Activated CD8-positive, alpha-beta memory T cell treated with anti-CD3 and anti-CD28 coated beads, Interleukin-2, amount 10 ng/mL, durations not matched to agents 7 days and 5 days (primary cell): Measurements from ENCODE around the gene HEXIM2. TPM values are rescaled to one million over a fixed set of nuclear protein-coding genes. Genes with fewer than 3 reads are reported as not detected.

Experiments
- ATAC-seq: fragments of 150-1000 bp; cut with Tn5 transposase; one replicate; pipeline ENCODE4 v1.10.0; 2021; ENCODE audit warnings: moderate library complexity
- CTCF ChIA-PET: fragments of 350-600 bp; sonication (Branson Sonifier 250); formaldehyde crosslinking; loops from one replicate; lab custom pipeline; 2021; ENCODE audit warnings: antibody characterized with exemption; lab: Charles Lee
- DNase-seq: peaks from one replicate; pipeline ENCODE4 v3.0.0-alpha.2; 2020
- H3K27ac Mint-ChIP-seq: one replicate; pipeline ENCODE4 v1.8.0; 2021; ENCODE audit warnings: mild to moderate bottlenecking, mixed read lengths
- H3K27me3 Mint-ChIP-seq: one replicate; pipeline ENCODE4 v1.8.0; 2021; ENCODE audit warnings: mixed read lengths
- H3K36me3 Mint-ChIP-seq: one replicate; pipeline ENCODE4 v1.8.0; 2021; ENCODE audit warnings: mild to moderate bottlenecking, mixed read lengths
- H3K4me1 Mint-ChIP-seq: one replicate; pipeline ENCODE4 v1.8.0; 2021; ENCODE audit warnings: mixed read lengths
- H3K4me3 Mint-ChIP-seq: one replicate; pipeline ENCODE4 v1.8.0; 2021; ENCODE audit warnings: mild to moderate bottlenecking, moderate library complexity, mixed read lengths
- H3K9me3 Mint-ChIP-seq: one replicate; pipeline ENCODE4 v1.8.0; 2022; ENCODE audit warnings: low read depth, mixed read lengths
- total RNA-seq, 2 experiments: library from RNA; stranded (reverse); gene quantifications; one replicate each; pipeline ENCODE4 v1.2.3, GENCODE V29; 2021

Gene HEXIM2
- total RNA-seq, 2 experiments from 2014 or later: 6.9 to 7.5 TPM

DNA sequence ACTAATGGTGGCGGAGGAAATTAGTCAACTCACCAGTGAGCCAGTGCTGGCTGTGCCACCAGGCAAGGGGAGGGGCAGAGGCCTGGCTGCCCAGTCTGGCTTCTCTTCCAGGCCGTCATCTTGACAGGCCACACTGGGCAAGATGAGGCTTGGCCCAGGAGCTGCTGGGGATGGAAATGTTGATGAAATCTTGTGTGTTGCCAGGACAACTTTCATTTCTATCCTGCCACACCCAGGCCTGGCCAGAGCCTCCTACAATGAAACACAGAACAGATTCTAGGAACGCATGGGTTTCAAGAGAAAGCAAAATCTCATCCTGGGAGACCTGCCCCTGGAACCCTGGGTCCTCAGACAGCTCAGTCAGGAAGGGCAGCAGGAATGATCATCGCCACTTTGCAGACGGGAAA is 9.3 kb downstream of the HEXIM2 start:
- ATAC-seq: no peak
- H3K9me3 Mint-ChIP-seq: no peaks in the 10 kb centered on the region

DNA sequence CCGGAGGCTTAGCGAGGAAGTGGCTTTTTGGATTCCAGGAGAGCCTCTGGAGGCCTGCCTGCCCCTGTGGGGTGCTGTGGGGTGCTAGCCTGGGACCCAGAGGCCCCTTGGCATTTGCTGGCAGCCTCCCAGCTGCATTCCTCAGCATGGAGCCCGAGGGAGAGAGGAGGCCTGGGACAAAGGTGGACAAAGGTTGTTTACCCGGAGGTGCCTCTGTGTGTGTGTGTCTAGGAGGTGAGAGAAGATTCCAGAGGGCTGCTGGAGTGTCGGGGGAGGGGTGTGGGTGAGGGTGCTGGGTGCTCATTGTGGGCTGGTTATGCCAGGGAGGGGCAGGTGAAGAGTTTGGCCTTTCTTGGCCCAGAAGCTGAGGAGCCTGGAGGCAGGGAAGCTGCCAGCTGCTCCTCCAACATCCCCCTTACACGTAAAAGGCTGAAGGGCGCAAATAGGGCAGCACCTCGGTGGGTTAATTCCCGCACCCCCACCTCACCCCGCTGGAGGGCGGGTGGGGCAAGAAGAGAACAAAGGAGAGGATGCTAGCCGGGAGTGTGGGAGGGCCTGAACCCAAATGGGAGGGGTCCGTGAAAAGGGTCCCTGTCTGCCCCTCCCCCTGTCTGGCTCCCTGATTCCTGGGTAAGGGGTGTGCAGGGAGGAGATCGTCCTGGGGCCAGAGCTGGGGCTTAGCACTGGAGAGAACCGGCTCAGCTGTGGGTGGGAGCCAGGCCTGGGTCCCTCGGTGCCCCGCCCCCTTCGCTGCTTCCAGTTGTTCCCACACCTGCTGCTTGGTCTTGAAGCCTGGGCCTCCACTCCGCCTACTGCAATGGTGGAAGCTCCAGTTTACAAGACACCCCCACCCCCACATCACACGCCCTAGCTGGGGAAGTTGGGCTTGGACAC is 9.9 kb downstream of the HEXIM2 start:
- ATAC-seq: no peak
- H3K4me3 Mint-ChIP-seq: no peak overlapping the region
- no peaks in the 10 kb centered on the region for H3K9me3 Mint-ChIP-seq
- CTCF ChIA-PET: interaction anchor here (0.5 to 5.4 kb wide), 10 partner anchors 11 to 64 kb away, joined by 3 to 56 read pairs (median 4); partner anchors contain the start of genes ACBD4, HEXIM1, HEXIM2 and PLCD3
- DNase-seq: no peak
- no peaks in the 10 kb centered on the region for H3K27me3 Mint-ChIP-seq
- H3K4me1 Mint-ChIP-seq: peaks cover 21% of the 10 kb centered on the region
- H3K27ac Mint-ChIP-seq: no peak overlapping the region
- peaks cover 2% of the 10 kb centered on the region for H3K36me3 Mint-ChIP-seq

More for the DNA sequence above, 9.3 kb downstream of the HEXIM2 start:
- Mint-ChIP-seq H3K36me3 (peaks cover 3% of the 10 kb centered on the region), H3K27me3 (no peaks in the 10 kb centered on the region), H3K4me1 (peaks cover 21% of the 10 kb centered on the region), H3K27ac (no peak overlapping the region), H3K4me3 (no peak overlapping the region)
- CTCF ChIA-PET: interaction anchor here (0.8 to 5.4 kb wide), 6 partner anchors 10 to 47 kb away, joined by 3 to 56 read pairs (median 15); partner anchors contain the start of genes ACBD4, HEXIM1 and HEXIM2
- no peak for DNase-seq

DNA sequence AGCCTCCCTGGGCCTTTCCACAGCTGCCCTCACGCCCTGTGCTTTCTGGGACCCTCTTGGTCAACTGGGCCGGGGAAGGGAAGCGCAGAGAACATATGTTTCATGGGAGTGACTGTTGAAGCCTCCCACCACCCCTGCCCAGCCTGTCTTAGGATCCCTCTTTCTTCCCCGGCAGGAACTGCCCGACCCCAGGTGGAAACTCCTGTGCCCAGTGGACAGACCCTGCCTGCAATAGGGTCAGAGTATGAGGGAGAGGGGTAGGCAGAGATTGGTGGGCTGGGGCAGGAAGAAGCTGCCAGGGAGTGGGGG is 10.5 kb downstream of the HEXIM2 start:
- DNase-seq (no peak), ATAC-seq (no peak)
- no peak overlapping the region for H3K4me3 Mint-ChIP-seq
- peaks cover 21% of the 10 kb centered on the region for H3K4me1 Mint-ChIP-seq
- no peak overlapping the region for H3K27ac Mint-ChIP-seq
- H3K36me3 Mint-ChIP-seq: peaks cover 2% of the 10 kb centered on the region
- CTCF ChIA-PET: interaction anchor here (0.5 to 5.4 kb wide), 10 partner anchors 11 to 64 kb away, joined by 3 to 56 read pairs (median 7); partner anchors contain the start of genes ACBD4, HEXIM1, HEXIM2 and PLCD3
- no peaks in the 10 kb centered on the region for H3K27me3 Mint-ChIP-seq
- no peaks in the 10 kb centered on the region for H3K9me3 Mint-ChIP-seq

DNA sequence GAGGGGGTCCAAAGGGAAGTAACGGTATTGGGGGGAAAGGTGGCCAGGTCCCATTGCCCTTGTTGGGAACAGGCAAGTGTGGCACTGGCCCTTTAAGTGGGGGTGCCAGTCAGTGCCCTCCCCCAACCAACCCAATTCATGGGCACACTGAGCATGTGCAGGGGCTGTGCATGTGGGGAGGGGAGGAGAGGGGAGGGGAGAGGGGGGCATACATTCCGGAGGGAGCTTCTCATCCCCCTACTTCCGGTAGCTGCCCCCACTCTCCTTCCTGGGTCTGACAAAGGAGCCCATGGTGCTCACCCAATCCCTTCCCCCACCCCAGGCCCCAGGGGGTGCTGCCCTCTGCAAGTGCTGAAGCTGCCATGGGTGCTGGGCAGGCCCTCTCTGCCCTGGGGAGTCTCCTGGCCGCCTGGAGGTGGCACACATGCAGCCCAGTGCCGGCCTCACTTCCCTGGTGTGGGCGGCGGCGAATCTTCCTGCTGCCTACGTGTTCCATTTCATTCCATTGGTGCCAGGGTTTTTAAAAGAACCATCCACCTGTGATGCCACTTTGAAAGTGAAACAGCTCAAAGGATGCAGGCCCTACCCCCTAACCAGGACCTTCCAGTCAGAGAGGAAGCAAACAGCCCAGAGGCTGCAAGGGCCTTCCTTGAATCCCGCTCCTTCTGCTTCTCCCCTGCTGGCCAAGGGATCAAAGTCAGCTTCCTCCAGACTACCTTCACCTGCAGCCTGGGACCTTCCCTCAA is 11.0 kb downstream of the HEXIM2 start:
- ATAC-seq (peak; percentile 68), DNase-seq (peak; percentile 62)
- Mint-ChIP-seq H3K27ac (peak overlapping the region; percentile 89), H3K9me3 (no peaks in the 10 kb centered on the region), H3K4me3 (peak overlapping the region; percentile 48), H3K36me3 (peaks cover 2% of the 10 kb centered on the region), H3K4me1 (peaks cover 21% of the 10 kb centered on the region), H3K27me3 (no peaks in the 10 kb centered on the region)
- CTCF ChIA-PET: interaction anchor here (0.5 to 5.4 kb wide), 11 partner anchors 8 to 380 kb away, joined by 3 to 56 read pairs (median 4); partner anchors contain the start of genes ACBD4, HEXIM1, HEXIM2 and PLCD3

DNA sequence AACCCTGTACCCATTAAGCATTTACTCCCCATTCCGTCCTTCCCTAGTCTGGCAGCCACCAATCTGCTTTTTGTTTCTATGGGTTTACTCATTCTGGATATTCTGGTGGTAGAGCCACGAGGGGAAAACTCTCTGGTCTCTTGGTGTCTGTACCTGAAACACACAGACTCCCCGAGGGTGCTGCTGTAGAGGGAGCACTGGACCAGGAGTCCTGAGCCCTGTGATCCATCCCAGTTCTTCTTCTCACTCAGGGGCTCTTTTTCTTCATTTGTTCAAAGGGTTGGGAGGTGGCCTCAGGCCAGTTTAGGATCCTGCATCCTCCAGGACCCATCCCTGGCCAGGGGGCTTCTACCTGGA is 14.1 kb downstream of the HEXIM2 start:
- Mint-ChIP-seq H3K36me3 (no peaks in the 10 kb centered on the region), H3K27me3 (no peaks in the 10 kb centered on the region), H3K27ac (no peak overlapping the region), H3K4me1 (peaks cover 18% of the 10 kb centered on the region), H3K9me3 (no peaks in the 10 kb centered on the region), H3K4me3 (no peak overlapping the region)
- DNase-seq (no peak), ATAC-seq (no peak)
- CTCF ChIA-PET: interaction anchor here (1.2 to 4.4 kb wide), 5 partner anchors 22 to 41 kb away, joined by 3 to 14 read pairs (median 5); partner anchors contain the start of gene ACBD4

DNA sequence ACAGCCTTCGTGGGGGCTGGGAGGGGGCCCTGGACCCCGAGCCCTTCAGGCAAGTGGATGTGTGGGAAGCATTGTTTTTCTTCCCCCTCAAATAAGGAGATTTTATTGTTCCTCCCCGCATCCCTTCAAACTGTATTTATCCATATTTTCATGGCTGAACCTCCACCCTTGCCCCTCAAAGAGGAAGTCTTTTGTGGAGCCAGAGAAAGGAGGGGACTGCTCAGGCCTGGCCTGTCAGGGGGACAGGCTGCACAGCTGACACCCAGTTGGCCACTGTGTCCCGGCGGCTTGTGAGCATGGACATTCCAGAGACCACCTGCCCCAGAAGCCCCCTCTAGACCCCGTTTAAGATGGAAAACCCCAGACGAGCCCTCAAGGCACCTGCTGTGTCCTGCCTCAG is 15.9 kb downstream of the HEXIM2 start:
- Mint-ChIP-seq H3K27ac (no peak overlapping the region), H3K27me3 (no peaks in the 10 kb centered on the region), H3K9me3 (no peaks in the 10 kb centered on the region), H3K4me3 (no peak overlapping the region), H3K36me3 (no peaks in the 10 kb centered on the region), H3K4me1 (peaks cover 6% of the 10 kb centered on the region)
- CTCF ChIA-PET: interaction anchor here (1.9 to 4.4 kb wide), 2 partner anchors 20 to 42 kb away, joined by 11 to 14 read pairs; partner anchors contain the start of gene ACBD4
- DNase-seq: no peak
- ATAC-seq: no peak

DNA sequence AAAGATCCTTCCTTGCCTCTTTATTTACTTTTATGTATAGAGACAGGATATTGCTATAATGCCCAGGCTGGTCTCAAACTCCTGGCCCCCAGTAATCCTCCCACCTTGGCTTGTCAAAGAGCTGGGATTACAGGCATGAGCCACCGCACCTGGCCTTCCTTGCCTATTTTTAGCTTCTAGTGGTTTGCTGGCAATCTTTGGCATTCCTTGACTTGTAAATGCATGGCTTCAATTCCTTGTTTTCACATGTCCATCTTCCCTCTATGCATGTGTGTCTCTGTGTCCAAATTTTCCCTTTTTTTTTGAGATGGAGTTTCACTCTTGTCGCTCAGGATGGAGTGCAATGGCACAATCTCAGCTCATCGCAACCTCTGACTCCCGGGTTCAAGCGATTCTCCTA is 22.5 kb downstream of the HEXIM2 start:
- CTCF ChIA-PET: no interaction called here
- Mint-ChIP-seq H3K4me1 (no peaks in the 10 kb centered on the region), H3K9me3 (no peaks in the 10 kb centered on the region), H3K4me3 (no peak overlapping the region), H3K27me3 (no peaks in the 10 kb centered on the region), H3K36me3 (no peaks in the 10 kb centered on the region), H3K27ac (no peak overlapping the region)
- DNase-seq (no peak), ATAC-seq (no peak)

DNA sequence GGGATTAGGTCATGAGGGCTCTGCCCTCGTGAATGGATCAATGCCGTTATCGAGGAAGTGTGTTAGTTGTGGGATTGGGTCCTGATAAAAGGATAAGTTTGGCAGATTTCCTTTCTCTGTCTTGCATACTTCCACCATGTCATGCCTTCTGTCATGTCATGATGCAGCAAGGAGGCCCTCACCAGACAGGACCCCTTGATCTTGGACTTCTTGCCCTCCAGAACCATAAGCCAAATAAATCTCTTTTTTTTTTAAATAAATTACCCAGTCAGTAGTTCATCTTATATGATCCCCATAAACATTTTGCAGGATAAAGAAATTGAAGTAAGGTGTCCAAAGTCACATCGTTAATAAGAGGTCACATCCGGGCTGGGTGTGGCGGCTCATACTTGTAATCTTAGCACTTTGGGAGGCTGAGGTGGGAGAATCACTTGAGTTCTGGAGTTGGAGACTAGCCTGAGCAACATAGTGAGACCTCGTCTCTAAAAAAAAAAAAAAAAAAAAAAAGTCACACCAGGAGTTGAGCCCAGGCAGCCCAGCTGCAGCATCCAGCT is 25.2 kb downstream of the HEXIM2 start:
- H3K9me3 Mint-ChIP-seq: no peaks in the 10 kb centered on the region
- H3K27me3 Mint-ChIP-seq: no peaks in the 10 kb centered on the region
- H3K4me3 Mint-ChIP-seq: no peak overlapping the region
- DNase-seq: no peak
- no peaks in the 10 kb centered on the region for H3K4me1 Mint-ChIP-seq
- H3K27ac Mint-ChIP-seq: no peak overlapping the region
- ATAC-seq: no peak
- H3K36me3 Mint-ChIP-seq: no peaks in the 10 kb centered on the region
- CTCF ChIA-PET: interaction anchor here (1.0 to 3.6 kb wide), 2 partner anchors 11 to 38 kb away, joined by 6 to 17 read pairs; partner anchors contain the start of gene HEXIM1

DNA sequence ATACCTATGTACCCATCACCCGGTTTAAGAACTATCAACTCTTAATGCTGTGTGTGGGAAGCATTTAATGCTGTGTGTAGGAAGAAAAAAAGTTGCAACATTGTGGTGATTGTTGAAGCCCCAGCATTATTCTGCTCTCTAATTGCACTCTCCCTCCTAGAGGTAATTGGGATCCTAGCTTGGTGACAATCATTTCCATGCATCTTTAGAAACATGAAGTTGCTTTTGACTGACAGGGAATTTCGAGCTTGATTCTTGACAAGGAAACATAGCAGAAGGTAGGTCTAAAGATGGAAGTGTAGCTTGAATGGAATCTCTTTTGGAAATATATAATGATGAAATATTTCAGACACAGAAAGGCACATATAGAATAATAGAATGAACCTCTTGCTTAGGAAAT is 27.3 kb downstream of the HEXIM2 start:
- DNase-seq (no peak), ATAC-seq (no peak)
- Mint-ChIP-seq H3K36me3 (no peaks in the 10 kb centered on the region), H3K9me3 (no peaks in the 10 kb centered on the region), H3K4me1 (no peaks in the 10 kb centered on the region), H3K27me3 (no peaks in the 10 kb centered on the region), H3K27ac (no peak overlapping the region), H3K4me3 (no peak overlapping the region)
- CTCF ChIA-PET: interaction anchor here (1.1 to 17.2 kb wide), 6 partner anchors 9 to 230 kb away, joined by 3 to 401 read pairs (median 6); partner anchors contain the start of genes ACBD4 and PLCD3

DNA sequence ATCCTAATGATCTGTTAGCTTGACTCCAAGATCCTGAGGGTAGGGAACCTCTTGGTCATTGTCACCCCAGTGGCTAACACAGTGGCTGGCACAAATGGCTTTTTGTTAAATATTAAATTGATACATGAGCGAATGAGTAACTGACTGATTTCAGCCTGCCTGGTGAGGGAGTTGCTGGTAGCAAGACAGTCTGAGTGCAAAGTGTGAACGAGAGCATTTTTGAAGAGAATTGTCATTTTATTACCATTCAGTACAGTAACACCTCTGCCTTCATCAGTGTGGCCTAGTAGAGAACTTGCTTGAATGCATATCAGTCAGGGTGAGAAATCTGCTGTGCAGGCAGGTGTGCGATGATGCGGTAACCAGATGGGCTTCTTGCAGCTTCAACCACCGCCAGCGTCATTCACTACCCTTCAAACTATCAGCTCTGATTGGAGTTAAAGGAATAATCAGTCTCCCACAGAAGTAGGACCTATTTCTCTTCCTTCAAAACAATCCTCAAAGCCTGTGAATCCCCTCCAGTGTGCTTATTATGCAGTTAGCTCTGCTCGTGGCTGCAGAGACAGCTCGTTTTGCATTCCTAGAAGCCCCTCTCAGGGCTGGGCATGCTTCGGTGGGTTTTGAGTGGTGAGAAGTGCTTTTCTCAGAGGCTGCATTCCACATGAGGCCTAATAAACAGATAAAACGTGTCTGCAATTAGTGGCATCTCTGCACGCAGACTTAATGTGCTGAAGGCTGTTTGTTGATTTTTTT is 29.0 kb downstream of the HEXIM2 start:
- Mint-ChIP-seq H3K27me3 (no peaks in the 10 kb centered on the region), H3K4me3 (no peak overlapping the region), H3K36me3 (no peaks in the 10 kb centered on the region), H3K4me1 (no peaks in the 10 kb centered on the region), H3K27ac (no peak overlapping the region), H3K9me3 (peaks cover 2% of the 10 kb centered on the region)
- DNase-seq (no peak), ATAC-seq (no peak)
- CTCF ChIA-PET: interaction anchor here (17.2 kb wide), 1 partner anchor 56 kb away, joined by 401 read pairs; the partner anchor contains the start of genes ACBD4 and PLCD3

DNA sequence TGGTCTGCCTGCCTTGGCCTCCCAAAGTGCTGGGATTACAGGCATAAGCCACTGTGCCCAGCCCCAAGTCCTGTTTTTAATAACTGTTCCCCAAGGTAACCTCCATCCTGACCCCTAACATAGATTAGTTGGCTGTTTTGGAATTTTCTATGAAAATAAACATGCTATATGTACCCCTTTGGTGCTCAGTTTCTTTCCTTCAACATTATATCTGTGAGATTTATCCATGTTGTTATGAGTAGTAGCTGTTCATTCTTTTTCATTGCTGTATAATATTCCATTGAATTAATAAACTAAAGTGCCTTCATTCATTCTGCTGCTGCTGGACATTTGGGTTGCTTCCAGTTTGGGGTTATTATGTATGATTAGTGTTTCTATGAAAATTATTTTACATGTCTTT is 33.7 kb downstream of the HEXIM2 start:
- ATAC-seq (no peak), DNase-seq (no peak)
- H3K27me3 Mint-ChIP-seq: no peaks in the 10 kb centered on the region
- no peak overlapping the region for H3K4me3 Mint-ChIP-seq
- no peaks in the 10 kb centered on the region for H3K36me3 Mint-ChIP-seq
- peaks cover 2% of the 10 kb centered on the region for H3K9me3 Mint-ChIP-seq
- peaks cover 6% of the 10 kb centered on the region for H3K4me1 Mint-ChIP-seq
- H3K27ac Mint-ChIP-seq: no peak overlapping the region
- CTCF ChIA-PET: interaction anchor here (1.0 to 17.2 kb wide), 4 partner anchors 44 to 342 kb away, joined by 3 to 401 read pairs (median 71); partner anchors contain the start of genes ACBD4, HEXIM1 and PLCD3

DNA sequence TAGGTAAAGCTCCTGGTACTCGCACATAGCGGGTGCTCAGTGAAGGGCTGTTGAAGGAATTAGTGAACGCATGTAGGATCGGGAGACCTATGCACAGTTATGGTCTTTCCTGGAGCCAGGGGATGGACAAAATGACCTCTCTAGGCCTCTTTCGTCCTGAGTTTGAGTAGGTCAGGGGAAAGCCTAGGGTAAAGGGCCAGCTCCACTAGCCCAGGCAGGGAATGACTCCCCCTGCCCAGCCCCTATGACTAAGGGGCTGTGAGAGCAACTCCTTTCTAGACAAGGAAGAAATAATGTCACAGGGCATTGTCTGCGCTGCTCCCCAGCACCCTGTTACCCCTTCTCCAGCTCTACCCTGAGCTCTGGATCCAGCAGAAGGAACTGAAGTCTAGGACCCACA is 35.4 kb downstream of the HEXIM2 start:
- ATAC-seq (no peak), DNase-seq (no peak)
- Mint-ChIP-seq H3K27me3 (no peaks in the 10 kb centered on the region), H3K9me3 (peaks cover 2% of the 10 kb centered on the region), H3K4me3 (no peak overlapping the region), H3K4me1 (peaks cover 6% of the 10 kb centered on the region), H3K27ac (no peak overlapping the region), H3K36me3 (no peaks in the 10 kb centered on the region)
- CTCF ChIA-PET: interaction anchor here (0.7 to 17.2 kb wide), 41 partner anchors 9 to 420 kb away, joined by 3 to 401 read pairs (median 4); partner anchors contain the start of genes ACBD4, HEXIM1, HEXIM2 and MAP3K14
